A673 (cell line): ENCODE results near the gene LRRC51. TPM values are rescaled to one million over a fixed set of nuclear protein-coding genes. Genes with fewer than 3 reads are reported as not detected.

ENCODE experiments used
- BruUV-seq: library from RNA; stranded (reverse); fragments of 400-500 nt; replicated peaks from 2 replicates; lab custom pipeline; 2021; lab: Mats Ljungman, UMichigan
- CTCF ChIA-PET: fragments of 300-600 bp; sonication (Branson Sonifier 250); formaldehyde crosslinking; loops from one replicate; lab custom pipeline; 2022; ENCODE audit warnings: antibody characterized with exemption; lab: Charles Lee
- POLR2A ChIA-PET: fragments of 300-600 bp; sonication (Branson Sonifier 250); formaldehyde crosslinking; loops from one replicate; lab custom pipeline; 2022; ENCODE audit warnings: antibody characterized with exemption; ENCODE audit not compliant: low non-redundant PET; lab: Charles Lee
- DNase-seq: peaks from one replicate; pipeline ENCODE4 v3.0.0-alpha.2; 2015; ENCODE audit warnings: low spot score
- H3K27ac ChIP-seq: fragments of 200-600 bp; sonication (generic); 2 replicates; pipeline ENCODE4 v1.5.1; 2016; ENCODE audit warnings: mixed run types, low read depth, mild to moderate bottlenecking, mixed read lengths, antibody characterized with exemption, low read length; ENCODE audit not compliant: poor library complexity, severe bottlenecking
- H3K27me3 ChIP-seq: fragments of 200-600 bp; sonication (generic); replicated peaks from 2 replicates; pipeline ENCODE4 v1.6.1; 2017; ENCODE audit warnings: mixed run types, low read depth, mild to moderate bottlenecking, mixed read lengths, antibody characterized with exemption, low read length; ENCODE audit not compliant: insufficient read depth, poor library complexity
- H3K36me3 ChIP-seq: fragments of 200-600 bp; sonication (generic); 2 replicates; pipeline ENCODE4 v1.6.1; 2016; ENCODE audit warnings: mixed run types, mild to moderate bottlenecking, mixed read lengths, antibody characterized with exemption, low read length; ENCODE audit not compliant: insufficient read depth, poor library complexity, severe bottlenecking
- H3K4me1 ChIP-seq: fragments of 200-600 bp; sonication (generic); 2 replicates; pipeline ENCODE4 v1.6.1; 2017; ENCODE audit warnings: mixed run types, mild to moderate bottlenecking, mixed read lengths, antibody characterized with exemption, low read length; ENCODE audit not compliant: insufficient read depth, poor library complexity, severe bottlenecking
- H3K4me3 ChIP-seq: fragments of 200-600 bp; sonication (generic); 2 replicates; pipeline ENCODE4 v1.5.1; 2016; ENCODE audit warnings: low read depth, mixed run types, mild to moderate bottlenecking, mixed read lengths, low read length; ENCODE audit not compliant: poor library complexity, severe bottlenecking
- H3K9me3 ChIP-seq: fragments of 200-600 bp; sonication (generic); 2 replicates; pipeline ENCODE4 v1.6.1; 2016; ENCODE audit warnings: mixed run types, low read depth, mild to moderate bottlenecking, mixed read lengths, antibody characterized with exemption, low read length; ENCODE audit not compliant: poor library complexity, severe bottlenecking
- CTCF ChIP-seq: fragments of 300-800, 200-600 bp; sonication (generic); conservative IDR thresholded peaks from 2 replicates; pipeline ENCODE4 v1.5.1; 2017; ENCODE audit warnings: low read depth, mild to moderate bottlenecking, antibody characterized with exemption, low read length, moderate library complexity, mixed read lengths
- EZH2 ChIP-seq: fragments of 200-600 bp; sonication (generic); IDR thresholded peaks from 2 replicates; pipeline ENCODE4 v1.6.1; 2017; ENCODE audit warnings: borderline replicate concordance, low read depth, mild to moderate bottlenecking, mixed read lengths, antibody characterized with exemption, low read length; ENCODE audit not compliant: poor library complexity, severe bottlenecking
- intact Hi-C: fragments of 100-400 bp; cut with micrococcal nuclease; formaldehyde crosslinking; loops from one replicate; pipeline ENCODE4 v1.10.0; 2022; ENCODE audit not compliant: unreplicated experiment
- total RNA-seq: library from RNA; stranded (reverse); gene quantifications from 2 replicates; pipeline ENCODE4 v1.2.3, GENCODE V29; 2021

Gene LRRC51
- total RNA-seq, 1 experiment from 2014 or later: 13.9 TPM

DNA sequence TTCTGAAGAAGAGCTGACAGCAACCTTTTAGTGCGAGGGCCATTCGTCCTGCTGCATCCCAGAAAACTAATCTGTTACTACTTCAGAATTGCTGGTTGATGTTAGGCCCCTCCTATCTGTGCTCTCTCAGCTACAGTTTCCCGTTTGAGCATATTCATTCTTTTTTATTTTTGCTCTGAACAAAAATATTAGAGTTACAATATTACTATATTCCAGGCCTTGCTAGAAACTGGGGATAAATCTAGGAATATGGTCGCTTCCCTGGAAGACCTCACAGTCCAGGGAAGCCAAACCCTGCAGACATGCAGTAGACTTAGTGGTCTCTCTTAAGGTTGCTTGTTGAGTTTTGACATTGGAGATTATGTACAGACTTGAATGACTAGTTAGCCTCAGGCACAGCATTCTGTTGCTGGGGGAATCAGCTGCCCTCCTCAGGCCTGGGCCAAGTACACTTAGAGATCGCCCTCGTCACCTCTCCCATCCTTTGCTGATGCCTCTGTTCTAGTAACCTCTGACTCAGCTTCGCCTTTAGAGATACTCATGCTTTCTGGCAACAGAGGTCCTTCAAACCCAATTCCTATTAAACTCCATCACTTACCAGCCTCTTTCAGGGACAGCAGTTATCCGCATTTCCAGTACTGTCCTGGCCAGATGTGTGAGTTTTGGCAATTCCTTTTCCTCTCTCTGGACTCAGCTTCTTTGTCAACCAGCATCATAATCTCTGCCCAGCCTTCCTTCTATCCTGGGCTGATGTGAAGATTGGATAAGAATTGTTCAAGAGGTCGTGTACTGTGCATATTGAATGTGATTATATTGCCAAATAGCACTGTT lies 32.5 kb downstream of the LRRC51 start:
- H3K27me3 ChIP-seq: no peaks in the 10 kb centered on the region
- H3K36me3 ChIP-seq: no peaks in the 10 kb centered on the region
- intact Hi-C loops: loop anchor here (1.0 to 5.0 kb wide), 3 partner anchors 10 to 109 kb away; partner anchors contain the start of genes INPPL1, LAMTOR1, LRRC51 and NUMA1
- no peak for DNase-seq
- BruUV-seq: TSS peak; percentile 99
- TF ChIP-seq EZH2 (no peak), CTCF (no peak)
- peaks cover 10% of the 10 kb centered on the region for H3K4me1 ChIP-seq
- peak overlapping the region; percentile 56 for H3K4me3 ChIP-seq
- ChIA-PET POLR2A (interaction anchor here (0.6 kb wide), 1 partner anchor 33 kb away, joined by 4 read pairs; no protein-coding TSS in a partner anchor), CTCF (no interaction called here)
- H3K9me3 ChIP-seq: no peaks in the 10 kb centered on the region
- peak overlapping the region; percentile 99 for H3K27ac ChIP-seq

DNA sequence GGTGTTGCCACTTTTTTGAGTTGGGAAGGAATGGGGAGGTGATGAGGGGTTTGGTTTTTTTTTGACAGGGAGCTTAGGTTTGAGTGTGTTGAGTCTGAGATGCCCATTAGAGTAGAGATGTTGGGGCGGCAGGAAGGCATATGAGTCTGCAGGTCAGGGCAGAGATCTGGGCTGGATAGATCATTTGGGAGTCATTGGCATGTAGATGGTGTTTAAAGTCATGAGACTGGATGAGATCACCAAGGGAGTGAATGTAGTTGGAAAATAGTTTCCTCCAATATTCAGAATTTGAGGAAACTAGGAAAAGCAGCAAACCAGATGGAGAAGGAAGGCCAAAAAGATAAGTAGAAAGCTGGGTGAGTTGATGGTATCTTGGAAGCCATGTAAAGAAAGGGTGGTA lies 33.9 kb downstream of the LRRC51 start:
- no peak overlapping the region for H3K4me3 ChIP-seq
- no peak overlapping the region for H3K27ac ChIP-seq
- BruUV-seq: no TSS peak
- no peaks in the 10 kb centered on the region for H3K9me3 ChIP-seq
- intact Hi-C loops: loop anchor here (5.0 kb wide), 1 partner anchor 108 kb away; the partner anchor contains the start of gene INPPL1
- no peak for DNase-seq
- CTCF ChIA-PET: no interaction called here
- POLR2A ChIA-PET: no interaction called here
- H3K27me3 ChIP-seq: no peaks in the 10 kb centered on the region
- no peaks in the 10 kb centered on the region for H3K36me3 ChIP-seq
- peaks cover 10% of the 10 kb centered on the region for H3K4me1 ChIP-seq
- TF ChIP-seq CTCF (no peak), EZH2 (no peak)

GRCh38 chr11:72116019-72116755 lies 35.5 kb downstream of the LRRC51 start:
- no peaks in the 10 kb centered on the region for H3K36me3 ChIP-seq
- intact Hi-C loops: no loop called here
- no peak overlapping the region for H3K4me3 ChIP-seq
- no peak overlapping the region for H3K27ac ChIP-seq
- no peak for DNase-seq
- H3K4me1 ChIP-seq: peaks cover 10% of the 10 kb centered on the region
- H3K9me3 ChIP-seq: no peaks in the 10 kb centered on the region
- POLR2A ChIA-PET: interaction anchor here (0.7 kb wide), 1 partner anchor 91 kb away, joined by 3 read pairs; no protein-coding TSS in a partner anchor
- TF ChIP-seq CTCF: no peak
- TF ChIP-seq EZH2: no peak
- CTCF ChIA-PET: interaction anchor here (0.6 kb wide), 1 partner anchor 67 kb away, joined by 3 read pairs; no protein-coding TSS in a partner anchor
- BruUV-seq: no TSS peak
- no peaks in the 10 kb centered on the region for H3K27me3 ChIP-seq
